SK-N-SH treated with all-trans-retinoic acid at 6 μM for 48 hours (cell line): ENCODE results near the gene HS3ST5.

ENCODE experiments used
- ATAC-seq: fragments of 200-7000 bp; cut with Tn5 transposase; 3 replicates; pipeline ENCODE4 v1.9.1; 2020; ENCODE audit warnings: mild to moderate bottlenecking, moderate library complexity
- ARNTL ChIP-seq: fragments of 450-650 bp; formaldehyde crosslinking; IDR thresholded peaks from 2 replicates; pipeline ENCODE4 v1.5.0; 2020; ENCODE audit warnings: low read depth, mild to moderate bottlenecking, moderate library complexity, borderline replicate concordance
- CSDC2 ChIP-seq: fragments of 250-450 bp; sonication (Bioruptor Pico); IDR thresholded peaks from 2 replicates; pipeline ENCODE4 v1.5.0; 2020; ENCODE audit warnings: mild to moderate bottlenecking, moderate library complexity
- ESRRG ChIP-seq: fragments of 250-450 bp; sonication (Bioruptor Pico); IDR thresholded peaks from 2 replicates; pipeline ENCODE4 v1.6.1; 2021; ENCODE audit warnings: mild to moderate bottlenecking
- ISL1 ChIP-seq: fragments of 250-450 bp; sonication (Bioruptor Pico); IDR thresholded peaks from 2 replicates; pipeline ENCODE4 v2.1.2; 2022; ENCODE audit warnings: mild to moderate bottlenecking, moderate library complexity
- OSR1 ChIP-seq: fragments of 250-450 bp; sonication (Bioruptor Pico); IDR thresholded peaks from 2 replicates; pipeline ENCODE4 v1.8.0; 2022; ENCODE audit warnings: moderate library complexity, mild to moderate bottlenecking, inconsistent platforms
- PATZ1 ChIP-seq: fragments of 250-450 bp; sonication (Bioruptor Pico); IDR thresholded peaks from 2 replicates; pipeline ENCODE4 v1.8.0; 2020; ENCODE audit warnings: mild to moderate bottlenecking, moderate library complexity, borderline replicate concordance
- POU6F1 ChIP-seq: fragments of 250-450 bp; sonication (Bioruptor Pico); IDR thresholded peaks from 2 replicates; pipeline ENCODE4 v1.8.0; 2021; ENCODE audit warnings: low read depth, mild to moderate bottlenecking, moderate library complexity, borderline replicate concordance
- PPARA ChIP-seq: fragments of 250-450 bp; sonication (Bioruptor Pico); IDR thresholded peaks from 2 replicates; pipeline ENCODE4 v1.5.0; 2020; ENCODE audit warnings: mild to moderate bottlenecking, borderline replicate concordance
- RARB ChIP-seq: fragments of 250-450 bp; sonication (Bioruptor Pico); IDR thresholded peaks from 2 replicates; pipeline ENCODE4 v1.8.0; 2021; ENCODE audit warnings: mild to moderate bottlenecking, moderate library complexity
- SNAI2 ChIP-seq: fragments of 250-450 bp; sonication (Bioruptor Pico); IDR thresholded peaks from 2 replicates; pipeline ENCODE4 v1.5.0; 2020; ENCODE audit warnings: mild to moderate bottlenecking, moderate library complexity
- TCF4 ChIP-seq: fragments of 250-450 bp; sonication (Bioruptor Pico); IDR thresholded peaks from 2 replicates; pipeline ENCODE4 v1.8.0; 2021; ENCODE audit warnings: mild to moderate bottlenecking, moderate library complexity, borderline replicate concordance
- ZFP3 ChIP-seq: fragments of 250-450 bp; sonication (Bioruptor Pico); IDR thresholded peaks from 2 replicates; pipeline ENCODE4 v1.5.0; 2020; ENCODE audit warnings: mild to moderate bottlenecking, moderate library complexity
- ZFP30 ChIP-seq: fragments of 450-650 bp; formaldehyde crosslinking; IDR thresholded peaks from 2 replicates; pipeline ENCODE4 v1.5.0; 2022; ENCODE audit warnings: mild to moderate bottlenecking, moderate library complexity
- ZNF565 ChIP-seq: fragments of 450-650 bp; formaldehyde crosslinking; conservative IDR thresholded peaks from 2 replicates; pipeline ENCODE4 v1.5.0; 2020; ENCODE audit warnings: low read depth, mild to moderate bottlenecking, moderate library complexity
- ZNF70 ChIP-seq: fragments of 450-650 bp; formaldehyde crosslinking; IDR thresholded peaks from 2 replicates; pipeline ENCODE4 v1.5.0; 2020; ENCODE audit warnings: mild to moderate bottlenecking, moderate library complexity
- ZNF8 ChIP-seq: fragments of 450-650 bp; formaldehyde crosslinking; IDR thresholded peaks from 2 replicates; pipeline ENCODE4 v1.5.0; 2020; ENCODE audit warnings: mild to moderate bottlenecking, moderate library complexity
- TF ChIP-seq, protein P1 (sequence below): fragments of 250-450 bp; sonication (Bioruptor Pico); IDR thresholded peaks from 2 replicates; pipeline ENCODE4 v1.5.1; 2020; ENCODE audit warnings: low read depth, mild to moderate bottlenecking, moderate library complexity
- TF ChIP-seq, protein P2 (sequence below): fragments of 250-450 bp; sonication (Bioruptor Pico); IDR thresholded peaks from 2 replicates; pipeline ENCODE4 v1.5.1; 2021; ENCODE audit warnings: mild to moderate bottlenecking, moderate library complexity
- TF ChIP-seq, protein P3 (sequence below): fragments of 250-450 bp; sonication (Bioruptor Pico); IDR thresholded peaks from 2 replicates; pipeline ENCODE4 v1.5.0; 2020; ENCODE audit warnings: mild to moderate bottlenecking, moderate library complexity

Gene HS3ST5

DNA sequence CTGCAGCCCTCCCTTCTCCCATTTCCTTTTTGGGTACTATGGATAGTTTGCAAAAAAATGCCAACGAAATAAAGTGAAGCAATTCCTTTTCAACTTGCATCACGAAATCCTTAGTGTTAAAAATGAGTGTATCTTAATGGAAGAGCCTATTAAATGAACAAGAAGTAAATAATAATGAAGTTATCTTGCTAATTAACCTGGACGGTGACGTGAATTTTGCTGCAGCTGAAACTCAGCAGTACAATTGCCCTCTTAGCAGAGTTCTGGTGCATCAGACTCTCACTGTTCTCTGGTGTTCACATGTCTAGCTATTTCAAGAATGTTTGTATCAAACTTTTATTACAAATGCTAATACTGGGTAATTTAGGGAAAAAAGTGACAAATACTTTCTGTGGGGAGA is 252.2 kb downstream of the HS3ST5 start:
- TF ChIP-seq CSDC2 (CRISPR knock-in tag) (no peak), ZFP30 (CRISPR knock-in tag) (no peak), RARB (CRISPR knock-in tag) (no peak)
- TF ChIP-seq, protein P1, sequence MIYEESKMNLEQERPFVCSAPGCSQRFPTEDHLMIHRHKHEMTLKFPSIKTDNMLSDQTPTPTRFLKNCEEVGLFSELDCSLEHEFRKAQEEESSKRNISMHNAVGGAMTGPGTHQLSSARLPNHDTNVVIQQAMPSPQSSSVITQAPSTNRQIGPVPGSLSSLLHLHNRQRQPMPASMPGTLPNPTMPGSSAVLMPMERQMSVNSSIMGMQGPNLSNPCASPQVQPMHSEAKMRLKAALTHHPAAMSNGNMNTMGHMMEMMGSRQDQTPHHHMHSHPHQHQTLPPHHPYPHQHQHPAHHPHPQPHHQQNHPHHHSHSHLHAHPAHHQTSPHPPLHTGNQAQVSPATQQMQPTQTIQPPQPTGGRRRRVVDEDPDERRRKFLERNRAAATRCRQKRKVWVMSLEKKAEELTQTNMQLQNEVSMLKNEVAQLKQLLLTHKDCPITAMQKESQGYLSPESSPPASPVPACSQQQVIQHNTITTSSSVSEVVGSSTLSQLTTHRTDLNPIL (CRISPR knock-in tag): no peak
- no peak for ATAC-seq

DNA sequence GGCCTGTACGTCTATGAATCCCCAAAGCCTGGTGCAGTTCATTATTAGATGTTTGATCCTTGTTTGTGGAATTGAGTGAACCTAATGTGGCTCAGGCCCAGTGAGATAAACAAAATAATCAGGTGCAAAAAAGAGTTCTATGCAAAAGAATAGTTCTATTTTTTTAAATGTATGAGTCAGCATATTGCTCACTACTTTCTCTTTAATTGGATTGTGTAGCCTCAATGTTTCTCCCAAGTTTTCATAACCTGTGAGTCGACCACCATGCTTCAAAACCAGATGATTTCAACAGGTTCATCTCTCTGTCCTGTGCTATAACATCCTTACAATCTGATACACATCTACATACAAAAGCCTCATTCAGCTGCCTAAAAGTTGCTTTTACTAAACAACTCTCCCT is 255.3 kb downstream of the HS3ST5 start:
- no peak for ATAC-seq
- TF ChIP-seq POU6F1: no peak
- TF ChIP-seq TCF4 (CRISPR knock-in tag): no peak
- no peak for TF ChIP-seq CSDC2 (CRISPR knock-in tag)
- TF ChIP-seq, protein P2, sequence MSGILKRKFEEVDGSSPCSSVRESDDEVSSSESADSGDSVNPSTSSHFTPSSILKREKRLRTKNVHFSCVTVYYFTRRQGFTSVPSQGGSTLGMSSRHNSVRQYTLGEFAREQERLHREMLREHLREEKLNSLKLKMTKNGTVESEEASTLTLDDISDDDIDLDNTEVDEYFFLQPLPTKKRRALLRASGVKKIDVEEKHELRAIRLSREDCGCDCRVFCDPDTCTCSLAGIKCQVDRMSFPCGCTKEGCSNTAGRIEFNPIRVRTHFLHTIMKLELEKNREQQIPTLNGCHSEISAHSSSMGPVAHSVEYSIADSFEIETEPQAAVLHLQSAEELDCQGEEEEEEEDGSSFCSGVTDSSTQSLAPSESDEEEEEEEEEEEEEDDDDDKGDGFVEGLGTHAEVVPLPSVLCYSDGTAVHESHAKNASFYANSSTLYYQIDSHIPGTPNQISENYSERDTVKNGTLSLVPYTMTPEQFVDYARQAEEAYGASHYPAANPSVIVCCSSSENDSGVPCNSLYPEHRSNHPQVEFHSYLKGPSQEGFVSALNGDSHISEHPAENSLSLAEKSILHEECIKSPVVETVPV (CRISPR knock-in tag): no peak
- no peak for TF ChIP-seq ZNF8 (CRISPR knock-in tag)
- no peak for TF ChIP-seq ZFP30 (CRISPR knock-in tag)
- TF ChIP-seq ZNF565: no peak
- TF ChIP-seq PATZ1 (CRISPR knock-in tag): no peak
- TF ChIP-seq ZNF70: no peak
- no peak for TF ChIP-seq ESRRG
- TF ChIP-seq SNAI2 (CRISPR knock-in tag): no peak
- no peak for TF ChIP-seq ARNTL (CRISPR knock-in tag)
- TF ChIP-seq, protein P3, sequence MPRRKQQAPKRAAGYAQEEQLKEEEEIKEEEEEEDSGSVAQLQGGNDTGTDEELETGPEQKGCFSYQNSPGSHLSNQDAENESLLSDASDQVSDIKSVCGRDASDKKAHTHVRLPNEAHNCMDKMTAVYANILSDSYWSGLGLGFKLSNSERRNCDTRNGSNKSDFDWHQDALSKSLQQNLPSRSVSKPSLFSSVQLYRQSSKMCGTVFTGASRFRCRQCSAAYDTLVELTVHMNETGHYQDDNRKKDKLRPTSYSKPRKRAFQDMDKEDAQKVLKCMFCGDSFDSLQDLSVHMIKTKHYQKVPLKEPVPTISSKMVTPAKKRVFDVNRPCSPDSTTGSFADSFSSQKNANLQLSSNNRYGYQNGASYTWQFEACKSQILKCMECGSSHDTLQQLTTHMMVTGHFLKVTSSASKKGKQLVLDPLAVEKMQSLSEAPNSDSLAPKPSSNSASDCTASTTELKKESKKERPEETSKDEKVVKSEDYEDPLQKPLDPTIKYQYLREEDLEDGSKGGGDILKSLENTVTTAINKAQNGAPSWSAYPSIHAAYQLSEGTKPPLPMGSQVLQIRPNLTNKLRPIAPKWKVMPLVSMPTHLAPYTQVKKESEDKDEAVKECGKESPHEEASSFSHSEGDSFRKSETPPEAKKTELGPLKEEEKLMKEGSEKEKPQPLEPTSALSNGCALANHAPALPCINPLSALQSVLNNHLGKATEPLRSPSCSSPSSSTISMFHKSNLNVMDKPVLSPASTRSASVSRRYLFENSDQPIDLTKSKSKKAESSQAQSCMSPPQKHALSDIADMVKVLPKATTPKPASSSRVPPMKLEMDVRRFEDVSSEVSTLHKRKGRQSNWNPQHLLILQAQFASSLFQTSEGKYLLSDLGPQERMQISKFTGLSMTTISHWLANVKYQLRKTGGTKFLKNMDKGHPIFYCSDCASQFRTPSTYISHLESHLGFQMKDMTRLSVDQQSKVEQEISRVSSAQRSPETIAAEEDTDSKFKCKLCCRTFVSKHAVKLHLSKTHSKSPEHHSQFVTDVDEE (CRISPR knock-in tag): no peak
- TF ChIP-seq, all 23 proteins: peak for 0

DNA sequence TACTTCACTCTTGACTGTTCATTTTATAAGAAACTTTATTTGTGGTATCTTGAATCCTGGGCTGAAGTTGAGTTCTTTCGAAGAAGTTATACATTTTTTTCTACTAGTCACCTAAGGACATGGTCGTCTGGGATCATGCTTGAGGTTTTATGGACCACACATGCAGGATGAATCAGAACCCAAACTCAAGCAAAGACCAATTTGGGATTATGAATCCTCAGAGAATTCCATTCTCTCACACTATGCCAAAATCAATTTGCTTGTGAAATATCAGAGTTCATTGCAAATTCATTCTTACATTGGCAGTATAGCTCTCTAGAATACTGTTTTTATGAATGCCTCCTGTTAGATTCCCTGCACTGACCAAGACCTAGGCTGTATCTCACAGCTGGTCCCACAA is 257.6 kb downstream of the HS3ST5 start:
- no peak for ATAC-seq
- TF ChIP-seq ZNF565 (no peak), ESRRG (no peak), ZFP3 (CRISPR knock-in tag) (no peak), ISL1 (CRISPR knock-in tag) (no peak), ZFP30 (CRISPR knock-in tag) (no peak), PATZ1 (CRISPR knock-in tag) (no peak), OSR1 (no peak), ZNF8 (CRISPR knock-in tag) (no peak), POU6F1 (no peak), ZNF70 (no peak), CSDC2 (CRISPR knock-in tag) (no peak), ARNTL (CRISPR knock-in tag) (no peak), PPARA (CRISPR knock-in tag) (no peak)
- TF ChIP-seq, protein P2 (CRISPR knock-in tag): no peak
- TF ChIP-seq, all 23 proteins: peak for 0
